SW480 (cell line): Measurements from ENCODE around the gene GATAD2A.
"Not testable (repeated sequence)": the region's sequence is repeated elsewhere in the genome, so short reads cannot be mapped to it uniquely, and the experiment has no call there.

ENCODE experiments used
- DNase-seq: peaks from one replicate; pipeline ENCODE4 v3.0.0-alpha.2; 2016; ENCODE audit warnings: low spot score

Gene GATAD2A

DNA sequence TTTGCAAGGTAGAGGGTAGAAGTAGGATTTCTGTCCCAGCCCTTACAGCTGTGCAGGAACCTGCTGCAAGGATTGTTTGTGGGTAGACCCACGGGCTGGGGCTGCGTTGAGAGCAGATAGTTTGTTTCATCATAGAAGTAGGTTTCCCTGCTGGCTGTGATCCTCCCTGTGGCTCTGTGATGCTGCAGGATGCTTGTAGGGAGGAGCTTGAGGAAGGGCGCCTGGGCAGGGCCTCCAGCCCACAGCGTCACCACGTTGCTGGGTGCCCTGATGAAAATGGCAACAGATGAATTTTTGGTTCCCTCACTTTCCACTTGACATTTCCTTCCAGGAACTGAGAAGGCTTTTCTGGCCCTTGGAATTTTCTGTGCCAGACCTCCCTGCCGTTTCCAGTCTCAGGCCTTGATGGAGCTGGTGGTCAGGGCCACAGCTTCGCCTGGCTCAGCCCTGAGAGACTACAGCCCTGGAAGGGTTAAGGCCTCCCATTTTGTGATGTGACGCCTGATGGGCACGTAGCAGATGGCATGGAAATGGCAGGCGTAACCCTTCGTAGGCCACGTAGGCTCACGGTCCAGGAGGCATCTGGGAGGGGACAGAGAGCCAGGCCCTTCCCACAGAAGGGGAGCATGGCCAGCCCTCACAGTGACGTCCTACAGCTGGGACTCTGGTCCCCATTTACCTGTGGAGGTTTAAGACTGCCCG lies 42.2 kb downstream of the GATAD2A start:
- no peak for DNase-seq

DNA sequence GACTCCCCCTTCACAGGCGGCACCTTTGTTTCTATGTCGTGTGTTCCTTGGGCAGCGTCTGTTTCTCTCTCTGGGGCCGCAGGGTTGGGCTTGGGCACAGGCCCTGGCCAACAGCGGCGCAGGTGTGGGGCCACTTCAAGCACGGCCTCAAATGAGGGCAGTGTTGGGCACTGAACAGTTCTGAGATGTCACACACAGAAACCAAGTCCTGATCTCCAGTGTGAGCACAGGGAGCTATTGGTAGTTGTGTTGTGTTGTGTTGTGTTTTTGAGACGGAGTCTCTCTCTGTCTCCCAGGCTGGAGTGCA lies 42.7 kb downstream of the GATAD2A start:
- no peak for DNase-seq

DNA sequence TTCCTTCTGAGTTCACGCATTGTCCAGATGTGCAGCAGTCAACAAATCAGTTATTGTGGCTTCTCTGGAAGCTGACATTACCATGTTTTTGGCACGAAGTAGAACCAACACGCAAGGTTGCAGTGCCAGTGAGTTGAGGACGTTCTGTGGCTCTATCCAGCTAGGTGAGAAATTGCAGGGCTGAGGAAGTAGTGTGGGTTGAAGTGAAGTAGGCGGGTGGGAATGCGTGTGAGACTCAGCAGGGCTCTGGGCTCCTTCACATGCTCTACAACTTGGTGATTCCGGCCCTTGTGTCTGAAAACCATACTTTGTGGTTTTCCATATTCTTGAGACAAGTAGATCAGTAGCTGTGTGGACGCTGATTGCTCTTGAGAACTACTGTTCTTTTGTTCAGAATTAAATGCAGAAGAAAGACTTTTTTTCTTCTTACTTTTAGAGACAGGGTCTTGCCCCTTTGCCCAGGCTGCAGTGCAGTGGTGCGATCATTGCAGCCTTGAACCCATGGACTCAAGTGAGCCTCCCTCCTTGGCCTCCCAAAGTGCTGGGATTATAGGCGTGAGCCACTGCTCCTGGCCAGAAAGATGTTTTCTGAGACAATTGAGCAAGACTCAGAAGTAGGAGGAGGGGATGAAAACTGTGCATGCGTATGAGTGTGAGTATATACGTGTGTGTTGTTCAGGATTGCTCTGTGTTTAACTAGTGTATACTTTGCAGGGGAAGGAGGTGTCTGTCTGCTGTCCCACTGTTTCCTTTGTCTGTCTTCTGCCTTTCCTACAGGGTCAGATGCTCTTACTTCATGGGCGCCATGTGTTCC lies 46.2 kb downstream of the GATAD2A start:
- no peak for DNase-seq

DNA sequence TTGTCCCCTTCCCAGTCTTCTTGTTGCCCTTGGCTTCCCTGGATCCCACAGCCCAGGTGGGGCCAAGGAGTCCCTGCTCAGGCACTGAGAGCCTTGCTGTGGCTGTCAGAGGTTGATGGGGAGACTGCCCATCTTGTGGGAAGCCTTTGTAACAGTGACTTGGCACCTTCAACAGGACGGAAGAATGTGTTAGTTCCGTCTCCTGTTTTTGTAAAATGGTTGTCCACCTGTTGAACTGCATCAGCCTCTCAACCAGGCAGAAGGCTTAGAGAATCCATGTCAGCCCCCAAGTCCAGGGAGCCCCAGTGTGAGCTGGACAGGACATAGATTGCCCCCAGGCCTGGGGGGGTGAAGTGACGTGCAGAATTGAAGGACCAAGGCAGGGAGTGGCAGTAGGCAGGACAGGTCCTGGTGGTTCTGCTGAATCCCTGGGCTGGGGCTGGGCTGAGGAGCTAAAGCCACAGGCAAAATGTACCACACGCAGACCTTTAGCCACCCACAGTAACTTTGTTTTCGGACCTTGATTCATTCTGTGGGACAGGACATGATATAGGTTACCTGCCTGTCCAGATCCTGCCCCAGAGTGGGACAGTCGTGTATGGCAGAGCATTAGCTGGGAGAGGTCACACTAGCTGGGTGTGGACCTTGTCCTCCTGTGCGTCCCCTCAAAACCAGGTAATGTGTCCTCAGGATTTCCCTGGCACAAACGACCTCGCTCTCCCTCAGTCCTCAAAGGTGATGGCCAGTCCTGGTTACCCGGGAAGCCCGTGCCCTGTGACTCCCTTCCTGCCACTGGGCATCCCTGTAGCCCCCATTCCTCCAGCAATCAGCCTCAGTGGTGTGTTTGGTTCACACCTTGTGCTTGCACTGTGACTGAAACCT lies 47.0 kb downstream of the GATAD2A start:
- DNase-seq: no peak

DNA sequence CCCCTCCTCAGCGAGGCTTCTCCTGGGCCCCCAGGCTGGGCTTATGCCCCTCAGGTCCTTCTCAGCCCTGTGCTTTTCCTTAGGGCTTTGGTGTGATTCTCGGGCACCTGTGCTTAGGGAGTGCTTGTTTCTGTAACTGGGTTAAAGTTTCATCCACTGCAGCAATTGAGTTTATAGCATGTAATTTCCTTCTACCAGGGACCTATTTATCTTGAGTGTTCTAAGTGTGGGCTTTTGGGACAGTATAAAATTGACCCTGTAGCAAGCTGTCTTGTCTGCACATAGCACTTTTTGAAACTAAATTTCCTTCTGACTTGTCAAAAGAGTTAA lies 47.6 kb downstream of the GATAD2A start:
- DNase-seq: no peak

DNA sequence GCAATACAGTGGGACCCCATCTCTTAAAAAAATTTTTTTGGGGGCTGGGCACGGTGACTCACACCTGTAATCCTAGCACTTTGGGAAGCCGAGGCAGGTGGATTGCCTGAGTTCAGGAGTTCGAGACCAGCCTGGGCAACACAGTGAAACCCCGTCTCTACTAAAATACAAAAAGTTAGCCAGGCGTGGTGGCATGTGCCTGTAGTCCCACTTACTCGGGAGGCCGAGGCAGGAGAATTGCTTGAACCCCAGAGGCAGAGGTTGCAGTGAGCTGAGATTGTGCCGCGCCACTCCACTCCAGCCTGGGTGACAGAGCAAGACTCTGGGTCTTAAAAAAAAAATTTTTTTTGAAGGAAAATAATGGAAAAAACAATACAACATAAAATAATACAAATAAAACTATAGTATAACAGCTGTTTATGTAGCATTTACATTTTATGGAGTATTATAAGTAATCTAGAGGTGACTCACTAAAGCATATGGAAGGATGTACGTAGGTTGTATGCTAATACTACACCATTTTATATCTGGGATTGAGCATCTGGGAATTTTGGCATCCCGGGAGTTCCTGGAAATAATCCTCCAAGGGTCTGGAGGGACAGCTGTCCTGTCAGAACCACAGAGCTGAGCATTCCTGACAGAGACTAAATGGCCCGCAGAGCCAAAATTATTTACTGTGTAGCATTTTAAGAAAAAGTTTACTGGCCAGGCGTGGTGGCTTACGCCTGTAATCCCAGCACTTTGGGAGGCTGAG lies 49.9 kb downstream of the GATAD2A start:
- DNase-seq: not testable (repeated sequence)

DNA sequence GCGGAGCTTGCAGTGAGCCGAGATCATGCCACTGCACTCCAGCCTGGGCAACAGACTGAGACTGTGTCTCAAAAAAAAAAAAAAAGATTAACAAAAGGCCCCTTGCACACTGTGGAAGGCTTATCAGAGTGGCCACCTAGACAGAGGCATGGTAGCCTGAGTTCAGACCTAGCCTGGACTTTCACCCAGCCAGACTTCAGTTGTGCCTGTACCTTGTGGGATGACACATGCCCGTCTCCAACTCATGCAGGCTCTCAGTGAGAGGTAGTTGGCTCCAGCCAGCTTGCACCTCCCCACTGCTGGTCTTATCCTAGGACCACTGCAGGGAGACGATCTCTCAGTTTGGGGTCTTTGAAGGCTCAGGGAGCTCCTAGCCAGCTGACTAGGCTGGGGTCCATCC lies 52.2 kb downstream of the GATAD2A start:
- DNase-seq: no peak

DNA sequence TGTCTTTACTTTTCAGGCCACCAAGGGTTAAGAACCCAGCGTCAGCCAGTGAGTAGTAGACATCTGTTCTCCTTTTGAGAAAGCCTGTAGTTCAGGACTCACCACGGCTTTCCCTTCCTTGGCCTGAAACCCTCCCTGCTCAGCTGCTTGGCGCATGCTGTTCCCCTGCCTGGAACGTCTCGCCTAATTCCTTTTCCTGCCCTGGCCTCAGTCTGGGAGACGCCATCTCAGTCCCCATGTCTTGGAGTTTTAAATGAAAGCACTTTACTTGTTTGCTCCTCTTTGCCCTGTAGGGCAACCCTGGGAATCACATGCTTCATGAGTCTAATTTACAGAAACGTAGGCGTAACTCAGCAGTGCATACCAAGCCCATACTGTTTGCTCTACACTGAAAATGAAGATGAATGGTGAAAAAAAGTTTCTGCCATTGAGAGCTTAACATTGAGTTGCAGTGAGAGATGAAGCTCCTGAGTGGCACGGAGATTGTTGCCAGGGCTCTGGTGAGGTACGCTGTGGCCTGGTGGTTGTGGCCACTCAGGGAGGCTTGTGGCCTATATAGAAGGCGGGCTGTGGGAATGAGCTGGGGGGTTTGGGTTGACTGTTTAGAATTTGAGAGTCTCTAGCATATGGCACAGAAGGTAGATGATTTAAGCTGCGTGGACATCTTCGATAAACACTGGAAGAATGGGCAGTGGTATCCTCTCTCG lies 52.8 kb downstream of the GATAD2A start:
- DNase-seq: no peak

DNA sequence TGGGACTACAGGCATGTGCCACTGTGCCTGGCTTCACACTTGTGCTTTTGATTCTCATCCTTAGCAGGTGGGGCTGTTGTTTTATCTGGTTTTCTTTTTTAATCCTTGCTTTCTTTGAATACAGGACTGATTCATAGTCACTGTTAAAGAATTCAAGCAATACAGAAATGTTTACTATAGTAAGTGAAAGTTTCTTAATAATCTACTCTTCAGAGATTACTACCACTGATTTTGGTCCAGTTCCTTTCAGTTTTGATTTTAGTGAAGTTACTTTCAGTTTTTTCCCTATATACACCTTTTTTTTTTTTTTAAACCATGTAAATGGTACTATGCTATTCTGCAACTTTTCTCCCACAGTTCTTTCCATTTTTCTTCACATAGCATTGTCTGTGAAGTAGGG lies 53.6 kb downstream of the GATAD2A start:
- no peak for DNase-seq

DNA sequence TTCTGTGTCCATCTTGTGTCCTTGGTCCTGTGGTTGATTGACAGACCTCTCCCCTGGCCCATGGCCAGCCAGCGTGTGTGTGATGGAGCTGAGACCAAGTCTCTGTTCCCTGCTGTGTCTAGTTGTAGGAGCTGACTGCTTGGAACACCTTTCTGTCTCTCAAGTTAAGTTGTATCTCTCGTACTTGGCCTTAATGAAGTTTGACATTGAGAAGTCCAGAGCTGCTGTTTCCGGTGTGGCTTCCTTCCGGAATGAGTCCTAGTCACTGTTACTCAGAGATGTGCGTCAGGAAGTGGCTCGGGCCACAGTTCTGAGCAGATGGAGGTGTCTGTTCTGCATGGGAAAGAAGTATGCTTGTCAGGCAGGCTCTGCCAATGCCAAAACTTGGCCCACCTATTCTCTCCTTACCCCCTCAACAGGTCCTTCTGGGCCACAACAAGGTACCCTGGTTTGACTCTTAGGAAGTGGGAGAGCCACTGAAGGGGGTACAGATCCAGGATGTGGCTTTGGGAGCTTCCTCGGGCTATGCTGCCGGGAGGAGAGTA lies 54.3 kb downstream of the GATAD2A start:
- no peak for DNase-seq

DNA sequence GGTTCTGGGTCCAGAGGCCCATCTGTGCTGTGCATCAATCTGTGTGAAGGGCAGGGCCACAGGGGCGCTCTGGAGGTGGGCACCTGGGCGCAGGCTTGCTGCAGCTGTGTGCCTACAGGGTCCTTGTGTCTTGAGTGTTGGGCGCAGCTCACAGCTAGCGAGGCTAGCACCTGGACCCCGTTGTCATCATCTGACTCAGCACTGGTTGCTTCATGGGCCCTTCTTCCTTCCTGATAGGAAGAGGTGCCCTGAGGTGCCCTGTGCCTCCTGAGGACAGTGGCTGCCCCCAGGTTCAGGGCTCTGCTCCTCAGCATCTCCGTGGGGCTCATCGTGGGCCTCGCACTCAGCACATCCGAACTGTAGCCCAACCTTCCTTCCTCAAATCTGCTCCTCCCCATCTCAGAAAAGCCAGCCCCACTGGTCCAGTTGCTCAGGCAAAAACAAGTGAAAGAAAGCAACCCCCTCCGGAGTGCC lies 54.8 kb downstream of the GATAD2A start:
- DNase-seq: no peak

DNA sequence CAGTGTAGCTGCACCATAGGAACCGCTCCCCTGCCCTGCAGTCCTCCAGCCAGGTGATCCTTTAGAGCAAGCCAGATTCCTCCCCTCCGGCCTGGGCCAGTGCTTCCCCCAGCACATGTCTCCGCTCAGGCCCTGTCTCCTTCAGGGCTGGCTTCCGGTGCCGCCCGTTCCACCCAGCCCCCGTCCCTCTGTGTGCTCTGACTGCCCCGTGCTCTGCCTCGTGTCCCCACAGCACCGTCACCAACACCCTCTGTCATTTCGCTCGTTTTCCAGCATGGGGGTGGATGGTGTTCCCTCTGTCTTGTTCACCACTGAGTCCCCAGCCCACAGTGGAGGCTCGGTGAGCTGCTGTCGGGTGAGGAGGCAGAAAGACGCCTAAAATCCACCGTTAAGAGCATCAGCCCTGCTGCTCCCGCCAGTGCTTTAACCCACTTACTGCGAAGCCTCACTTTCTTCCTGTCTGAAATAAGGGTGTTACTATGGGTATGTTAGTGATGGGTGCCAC lies 55.3 kb downstream of the GATAD2A start:
- no peak for DNase-seq

DNA sequence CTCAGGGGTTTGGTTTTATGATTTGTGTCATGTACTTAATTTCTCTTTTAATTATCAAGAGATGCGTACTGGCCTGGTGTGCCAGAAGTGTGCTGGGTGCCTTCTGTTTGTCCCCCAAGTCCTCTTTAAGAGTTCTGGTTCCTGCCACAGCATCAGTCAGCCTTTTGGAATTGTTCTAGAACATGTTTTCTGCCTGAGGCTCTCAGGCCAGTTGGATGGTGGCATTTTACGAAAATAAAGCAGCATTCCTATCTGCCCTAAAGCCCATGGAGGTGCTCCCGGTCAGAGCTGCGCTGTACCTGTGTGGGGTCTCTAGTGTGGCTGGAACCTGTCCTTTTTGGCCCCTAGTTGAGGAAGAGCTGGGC lies 55.8 kb downstream of the GATAD2A start:
- no peak for DNase-seq

DNA sequence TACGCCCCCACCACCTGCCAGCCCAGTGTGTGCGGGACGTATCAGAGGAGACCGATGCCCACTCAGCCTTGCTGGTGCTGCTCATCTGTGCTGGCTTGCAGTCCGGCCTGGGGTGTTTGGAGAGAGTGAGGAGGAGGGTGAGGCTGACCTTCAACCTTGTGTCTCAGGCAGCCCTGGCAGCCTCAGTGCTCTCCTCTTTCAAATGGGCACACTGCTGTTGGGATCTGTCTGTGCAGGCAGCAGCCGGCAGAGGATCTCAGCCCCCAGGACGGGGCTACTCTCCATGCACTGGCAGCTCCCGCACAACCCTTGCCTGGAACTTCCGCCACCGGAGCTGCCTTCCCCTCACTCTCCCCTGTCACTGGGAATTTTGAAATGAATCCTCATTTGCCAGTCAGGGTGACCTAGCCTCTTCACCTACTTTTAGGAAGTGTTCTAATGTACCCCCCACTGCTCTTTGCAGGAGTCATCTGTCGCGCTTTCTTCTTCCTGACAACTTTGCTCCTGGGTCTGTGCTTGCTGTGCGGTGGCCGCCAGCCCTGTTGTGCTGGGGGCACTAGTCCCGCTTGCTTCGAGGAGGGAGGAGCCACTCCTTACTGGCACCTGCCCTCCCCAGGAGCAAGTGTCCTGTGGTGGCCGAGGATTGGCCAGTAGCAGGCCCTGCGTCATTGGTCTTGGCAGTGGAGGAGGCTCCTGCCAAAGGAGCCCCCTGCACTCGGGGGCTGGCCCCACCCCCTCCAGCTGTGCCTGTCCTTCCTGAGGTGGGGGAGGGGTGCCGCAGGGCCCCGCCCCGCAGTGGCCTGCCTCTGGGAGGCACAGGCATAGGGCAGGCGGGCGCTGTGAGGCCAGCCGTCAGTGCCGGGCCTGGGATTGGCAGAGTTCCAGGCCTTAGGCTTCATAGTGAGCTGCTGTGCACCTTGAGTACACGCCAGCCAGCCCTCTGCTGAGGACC lies 56.5 kb downstream of the GATAD2A start:
- DNase-seq: no peak

DNA sequence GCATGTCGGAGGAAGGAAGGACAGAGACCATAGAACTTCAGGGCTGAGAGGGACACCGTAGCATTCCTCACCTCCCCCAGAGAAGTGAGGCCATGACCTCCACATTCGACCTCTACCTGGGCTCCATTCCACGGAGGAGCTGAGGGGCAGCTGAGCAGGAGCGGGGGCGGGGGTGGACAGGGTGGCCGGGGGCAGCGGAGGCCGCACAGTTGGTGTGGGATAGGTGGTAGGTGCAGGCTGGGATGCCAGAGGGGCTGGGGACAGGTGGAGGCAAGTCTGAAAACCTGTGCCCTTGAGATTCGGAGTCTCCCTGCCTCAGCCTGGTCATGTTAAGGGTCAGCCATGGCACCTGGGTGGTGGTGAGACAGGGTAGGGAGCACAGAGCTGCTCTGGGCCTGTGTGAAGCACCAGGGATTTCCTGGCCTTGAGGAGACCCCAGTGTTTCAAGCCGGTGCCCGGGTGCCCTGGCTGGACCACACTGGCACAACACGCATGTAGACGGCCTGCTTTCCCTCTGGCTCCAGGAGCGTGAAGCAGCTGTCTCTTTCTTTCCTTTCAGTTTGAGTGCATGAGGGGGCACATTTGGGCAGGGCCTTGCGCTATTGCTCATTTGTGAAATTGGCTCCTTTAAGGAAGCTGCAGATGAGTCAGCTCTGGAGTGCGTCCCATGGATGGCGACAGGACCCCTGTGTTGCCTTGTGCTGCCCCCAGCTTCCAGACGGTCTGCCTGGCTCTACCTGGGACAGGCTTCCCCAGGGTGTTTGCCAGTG lies 58.1 kb downstream of the GATAD2A start:
- no peak for DNase-seq

DNA sequence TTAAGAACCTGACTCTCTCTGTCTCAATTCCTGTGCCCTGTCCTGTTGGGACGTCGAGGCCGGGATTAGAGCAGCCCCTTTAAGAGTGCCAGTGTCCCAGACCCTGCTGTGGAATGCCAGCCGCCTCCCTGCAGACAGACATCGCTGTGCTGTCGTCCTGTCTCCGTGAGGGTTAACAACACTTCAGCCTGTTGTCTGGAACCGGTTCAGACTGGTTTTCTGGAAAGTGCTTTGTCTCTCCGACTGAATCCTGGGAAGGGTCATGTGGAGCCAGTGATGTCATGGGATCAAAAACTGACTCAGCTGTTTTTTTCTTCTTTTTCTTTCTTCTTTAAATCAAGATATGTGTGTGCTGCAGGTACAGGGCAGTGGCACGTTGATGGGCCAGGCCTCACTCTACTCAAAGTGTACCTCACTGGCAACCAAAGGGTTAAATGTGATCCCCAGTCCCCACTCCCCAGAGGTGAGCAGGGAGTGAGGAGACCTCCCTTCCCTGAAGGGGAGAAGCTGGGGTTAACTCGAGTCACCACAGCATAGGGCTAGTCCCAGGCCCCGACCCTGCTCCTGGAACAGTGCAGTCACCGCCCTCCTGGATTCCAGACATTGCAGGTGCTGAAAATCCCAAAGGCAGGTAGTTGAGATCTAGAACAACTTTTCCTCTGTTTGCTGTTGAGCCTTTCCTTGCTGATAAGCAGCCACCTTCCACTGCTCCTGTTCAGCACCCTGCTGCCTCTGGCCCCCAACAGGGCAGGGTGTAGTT lies 59.0 kb downstream of the GATAD2A start:
- no peak for DNase-seq

DNA sequence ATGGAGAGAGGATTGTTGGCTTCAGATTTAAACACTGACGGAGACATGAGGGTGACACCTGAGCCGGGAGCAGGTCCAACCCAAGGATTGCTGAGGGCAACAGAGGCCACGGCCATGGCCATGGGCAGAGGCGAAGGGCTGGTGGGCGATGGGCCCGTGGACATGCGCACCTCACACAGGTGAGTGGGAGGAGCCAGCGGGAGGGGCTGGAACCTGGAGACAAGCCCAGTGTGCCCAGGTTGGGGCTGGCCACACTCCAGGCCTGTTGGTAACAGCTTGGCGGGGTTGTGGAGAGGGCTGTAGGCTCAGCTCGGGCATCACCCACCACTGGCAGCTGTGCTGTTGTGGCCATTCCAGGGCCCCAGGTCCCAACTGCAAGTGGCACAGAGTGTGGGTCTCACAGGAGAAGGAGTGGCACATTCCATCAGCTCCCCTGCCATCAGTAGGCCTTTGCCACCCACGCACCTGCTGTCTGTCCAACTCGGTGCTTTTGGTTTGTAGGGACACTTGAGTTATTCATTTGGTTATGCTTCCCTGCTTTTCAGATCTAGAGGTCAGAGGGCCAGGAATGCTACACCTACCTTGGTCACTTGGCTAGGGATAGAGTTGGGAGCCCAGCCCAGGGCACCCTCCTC lies 60.1 kb downstream of the GATAD2A start:
- no peak for DNase-seq

DNA sequence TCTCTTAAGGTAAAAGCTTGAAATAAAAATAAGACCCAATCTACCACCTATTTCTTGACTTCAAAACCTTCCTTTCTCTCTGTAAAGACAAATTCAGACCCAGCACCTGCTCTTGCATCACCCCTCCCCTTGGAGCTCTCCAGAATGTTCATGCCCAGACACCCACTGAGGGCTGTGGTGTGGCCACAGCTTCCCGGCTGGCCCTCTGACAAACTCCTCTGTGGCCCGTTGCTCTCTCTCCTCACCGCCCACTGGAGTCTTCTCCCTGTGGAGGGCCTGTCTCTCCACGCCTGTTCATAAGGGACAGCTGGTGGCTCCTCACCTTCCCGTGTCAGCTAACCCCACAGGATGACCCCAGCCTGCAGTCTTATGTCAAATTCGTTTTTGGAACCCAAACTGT lies 60.7 kb downstream of the GATAD2A start:
- DNase-seq: no peak
